ENCODE data around the gene SMG9. TPM values are rescaled to one million over a fixed set of nuclear protein-coding genes. Genes with fewer than 3 reads are reported as not detected.

SMG9 gene
- total RNA-seq, 1 donor from 2014 or later: 87.6 TPM

- no peak for DNase-seq (ENCODE audit: low read depth, low spot score)
- Mint-ChIP-seq H3K27ac (ENCODE audit: unreplicated experiment) (no peak overlapping the region), H3K9me3 (peaks cover 4% of the 10 kb centered on the region), H3K4me3 (no peak overlapping the region), H3K27me3 (ENCODE audit: low read depth) (peaks cover 23% of the 10 kb centered on the region), H3K36me3 (ENCODE audit: low read depth) (no peaks in the 10 kb centered on the region), H3K4me1 (peaks cover 10% of the 10 kb centered on the region)
- TF ChIP-seq CTCF (conservative IDR thresholded peaks at IDR 0.05): no peak
These were observed 50.6 kb downstream of the SMG9 start for GRCh38 chr19:43704002-43704705.

GRCh38 chr19:43700395-43701000, 54.3 kb downstream of the SMG9 start:
- no peak overlapping the region for H3K27ac Mint-ChIP-seq (ENCODE audit: unreplicated experiment)
- no peak overlapping the region for H3K4me3 Mint-ChIP-seq
- H3K27me3 Mint-ChIP-seq (ENCODE audit: low read depth): peaks cover 42% of the 10 kb centered on the region
- H3K36me3 Mint-ChIP-seq (ENCODE audit: low read depth): no peaks in the 10 kb centered on the region
- no peak for DNase-seq (ENCODE audit: low read depth, low spot score)
- peaks cover 10% of the 10 kb centered on the region for H3K4me1 Mint-ChIP-seq
- no peak for TF ChIP-seq CTCF (conservative IDR thresholded peaks at IDR 0.05)
- H3K9me3 Mint-ChIP-seq: peaks cover 2% of the 10 kb centered on the region

DNA sequence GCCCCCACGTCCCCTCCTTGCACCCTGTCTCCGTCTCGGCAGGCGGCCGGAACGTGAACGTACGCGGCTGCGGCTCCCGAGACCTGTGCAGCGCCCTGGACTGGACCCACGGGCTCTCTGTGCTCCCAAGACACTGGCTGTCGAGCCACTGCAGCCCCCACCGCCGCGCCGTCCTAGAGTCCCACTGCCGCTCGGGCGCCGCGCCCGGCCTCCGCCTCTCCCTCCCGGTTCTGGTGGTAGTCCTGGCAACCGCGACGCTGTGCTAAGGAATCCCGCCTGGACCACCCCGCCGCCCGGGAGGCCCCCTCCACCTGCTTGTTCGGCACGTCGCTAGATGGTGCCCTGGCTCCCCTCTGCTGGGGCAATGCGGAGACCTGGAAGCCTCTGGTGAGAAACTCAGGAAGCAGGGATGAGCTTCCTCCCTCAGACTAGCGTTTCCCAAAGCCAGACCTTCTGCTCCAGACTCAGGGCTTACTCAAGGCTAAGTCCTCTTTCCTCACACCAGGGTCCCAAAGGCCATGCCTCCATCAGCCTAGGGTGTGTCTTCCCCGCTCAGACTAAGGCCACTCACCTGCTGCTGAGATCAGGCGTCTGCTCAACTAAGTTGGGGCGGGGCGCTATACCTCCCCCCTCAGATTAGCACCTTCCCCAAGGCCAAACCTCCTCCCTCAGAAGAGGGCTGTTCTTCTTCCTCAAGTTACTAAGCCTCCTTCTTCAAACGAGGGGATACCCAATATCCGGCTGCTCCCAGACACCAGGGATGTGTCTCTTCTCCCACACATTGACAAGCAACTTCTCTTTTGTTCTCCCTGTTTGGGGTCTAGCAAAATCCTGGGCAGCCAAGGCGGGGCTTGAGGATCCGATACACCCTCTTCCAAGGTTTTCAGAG, 55.0 kb downstream of the SMG9 start:
- Mint-ChIP-seq H3K4me3 (no peak overlapping the region), H3K27me3 (ENCODE audit: low read depth) (peaks cover 43% of the 10 kb centered on the region), H3K36me3 (ENCODE audit: low read depth) (no peaks in the 10 kb centered on the region), H3K27ac (ENCODE audit: unreplicated experiment) (no peak overlapping the region), H3K4me1 (peaks cover 10% of the 10 kb centered on the region), H3K9me3 (peaks cover 2% of the 10 kb centered on the region)
- no peak for TF ChIP-seq CTCF (conservative IDR thresholded peaks at IDR 0.05)
- DNase-seq (ENCODE audit: low read depth, low spot score): peak; percentile 52

DNA sequence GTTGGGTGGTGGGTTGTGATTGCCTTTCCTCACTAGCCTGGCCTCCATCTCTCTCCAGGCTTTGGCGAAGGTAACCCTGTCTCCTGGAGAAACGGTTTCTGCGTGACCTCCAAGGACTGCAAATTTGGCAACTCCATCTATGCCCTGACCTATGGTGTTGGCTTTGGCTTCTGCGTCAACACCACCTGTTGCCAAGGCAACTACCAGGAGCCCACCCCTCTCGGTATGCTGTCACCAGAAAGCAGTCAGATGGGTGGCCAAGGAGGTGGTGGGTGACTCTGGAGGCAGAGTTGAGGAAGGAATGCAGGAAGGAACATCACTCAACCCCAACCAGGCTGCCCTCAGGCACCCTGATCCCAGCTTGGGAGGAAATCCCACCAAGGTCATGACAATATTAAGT, 57.5 kb downstream of the SMG9 start:
- Mint-ChIP-seq H3K4me3 (no peak overlapping the region), H3K27me3 (ENCODE audit: low read depth) (peaks cover 51% of the 10 kb centered on the region), H3K9me3 (peaks cover 4% of the 10 kb centered on the region), H3K4me1 (peaks cover 10% of the 10 kb centered on the region), H3K36me3 (ENCODE audit: low read depth) (peaks cover 1% of the 10 kb centered on the region), H3K27ac (ENCODE audit: unreplicated experiment) (no peak overlapping the region)
- DNase-seq (ENCODE audit: low read depth, low spot score): no peak
- TF ChIP-seq CTCF (conservative IDR thresholded peaks at IDR 0.05): no peak

- no peak for DNase-seq (ENCODE audit: low read depth, low spot score)
- H3K27ac Mint-ChIP-seq (ENCODE audit: unreplicated experiment): no peak overlapping the region
- H3K9me3 Mint-ChIP-seq: peaks cover 8% of the 10 kb centered on the region
- peaks cover 2% of the 10 kb centered on the region for H3K36me3 Mint-ChIP-seq (ENCODE audit: low read depth)
- peaks cover 54% of the 10 kb centered on the region for H3K27me3 Mint-ChIP-seq (ENCODE audit: low read depth)
- no peak for TF ChIP-seq CTCF (conservative IDR thresholded peaks at IDR 0.05)
- no peak overlapping the region for H3K4me3 Mint-ChIP-seq
- peaks cover 10% of the 10 kb centered on the region for H3K4me1 Mint-ChIP-seq
These were observed 58.6 kb downstream of the SMG9 start for GRCh38 chr19:43695985-43696704.

Data from neural crest cell (in vitro differentiated cells).